NAMALWA (cell line): ENCODE results near the gene GSKIP.

ENCODE experiments used
- DNase-seq: peaks from one replicate; pipeline ENCODE4 v3.0.0-alpha.2; 2015; ENCODE audit warnings: low spot score

GSKIP gene

DNA sequence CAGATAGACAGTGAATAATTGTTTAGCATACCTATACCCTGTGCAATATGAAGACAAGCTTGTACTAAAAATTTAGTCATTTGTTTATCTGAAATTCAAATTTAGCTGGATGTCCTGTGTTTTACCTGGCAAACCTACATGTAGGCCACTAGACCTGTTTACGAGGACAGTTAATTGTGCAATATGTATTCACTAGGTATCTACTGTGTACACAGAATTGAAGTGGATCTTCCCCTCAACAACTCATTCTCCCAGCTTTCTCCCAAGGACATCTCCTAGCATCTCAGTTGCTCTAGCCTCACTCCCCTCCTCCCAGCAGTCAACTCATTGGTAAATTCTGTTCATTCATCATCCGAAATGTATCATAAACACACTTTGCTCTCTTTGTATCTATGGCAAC lies 53.9 kb downstream of the GSKIP start:
- no peak for DNase-seq

GRCh38 chr14:96418075-96418474 lies 54.7 kb downstream of the GSKIP start:
- no peak for DNase-seq

- no peak for DNase-seq
These were observed 57.9 kb downstream of the GSKIP start for GRCh38 chr14:96421236-96421635.

- no peak for DNase-seq
These were observed 59.7 kb downstream of the GSKIP start for GRCh38 chr14:96422992-96423391.

DNA sequence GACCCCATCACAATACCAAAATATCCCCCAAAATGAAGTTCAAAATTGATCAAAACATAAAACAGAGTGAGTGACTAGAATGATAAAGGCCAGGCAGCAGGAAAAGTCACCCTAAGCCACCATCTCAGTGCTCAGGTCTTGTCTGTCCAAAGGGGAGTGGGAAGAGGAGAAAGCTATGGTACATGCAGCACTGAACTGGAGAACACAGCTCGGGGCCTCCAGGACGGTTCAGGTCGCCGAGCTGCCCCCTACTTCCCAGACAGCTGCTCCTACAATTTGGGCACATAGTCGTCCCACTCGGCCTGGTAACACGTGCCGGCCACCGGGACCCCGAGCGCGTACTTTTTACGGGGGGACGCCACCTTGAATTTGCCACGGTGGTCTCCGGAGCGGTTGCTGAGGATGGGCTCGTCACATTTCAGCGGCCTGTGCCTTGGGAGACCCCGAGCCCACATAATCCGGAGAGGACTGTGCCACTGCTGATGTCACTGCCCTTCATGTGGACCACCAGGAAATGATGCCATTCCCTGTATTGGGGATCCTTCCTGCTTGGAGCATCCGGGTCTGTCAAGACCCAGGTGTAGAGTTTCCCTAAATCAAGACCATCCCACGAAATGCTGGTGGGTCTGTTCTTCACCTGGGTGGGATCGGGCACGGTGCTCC lies 60.3 kb downstream of the GSKIP start:
- no peak for DNase-seq

DNA sequence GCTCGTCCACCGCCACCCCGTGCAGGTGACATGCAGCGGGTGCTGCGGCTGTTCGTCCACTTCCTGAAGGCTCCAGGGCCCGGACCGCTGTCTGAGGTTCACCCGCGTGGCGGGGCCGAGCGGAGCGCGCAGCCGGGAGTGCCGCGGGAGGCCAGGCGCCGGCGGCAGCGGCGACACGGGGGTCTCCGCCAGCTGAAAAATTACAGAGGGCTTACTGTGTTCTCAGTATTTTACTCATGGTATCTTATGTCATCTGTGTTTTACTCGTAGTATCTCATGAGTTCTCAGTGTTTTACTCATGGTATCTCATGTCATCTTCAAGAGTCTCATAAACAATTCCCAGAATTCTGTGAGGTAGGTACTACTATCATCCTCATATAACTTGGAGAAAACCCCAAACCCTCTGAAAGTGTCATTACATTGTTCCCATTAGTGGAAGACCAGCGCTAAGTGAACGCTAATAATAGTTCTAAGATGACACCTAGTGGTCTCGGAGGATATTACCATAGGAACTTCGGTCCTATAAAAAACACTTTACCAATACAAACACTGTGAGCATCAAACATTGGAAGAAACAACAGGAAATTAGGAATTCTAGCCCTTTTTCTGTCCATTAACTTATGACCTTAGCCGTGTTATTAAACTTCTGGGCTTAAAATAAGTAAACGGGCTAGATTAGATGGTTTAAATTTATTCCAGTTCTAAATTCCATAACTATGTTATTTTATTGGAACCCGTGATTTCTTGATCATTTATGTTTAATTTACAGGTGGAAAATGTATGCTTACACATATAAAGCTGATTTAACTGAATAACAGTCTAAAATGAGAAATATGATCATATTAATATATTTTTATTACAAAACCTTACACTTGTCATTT lies 61.0 kb downstream of the GSKIP start:
- peak; percentile 83 for DNase-seq

GRCh38 chr14:96434040-96434439 lies 70.7 kb downstream of the GSKIP start:
- no peak for DNase-seq
